Left hindlimb (tissue), 1 donor: ENCODE data around the gene SPIN1.

Source experiments
- DNase-seq: peaks from one replicate; pipeline ENCODE4 v3.0.0-alpha.2; 2018

SPIN1 gene

GRCh38 chr9:88390371-88390990 lies 2.2 kb downstream of the SPIN1 start:
- no peak for DNase-seq

GRCh38 chr9:88391236-88391635 lies 3.0 kb downstream of the SPIN1 start:
- no peak for DNase-seq

DNA sequence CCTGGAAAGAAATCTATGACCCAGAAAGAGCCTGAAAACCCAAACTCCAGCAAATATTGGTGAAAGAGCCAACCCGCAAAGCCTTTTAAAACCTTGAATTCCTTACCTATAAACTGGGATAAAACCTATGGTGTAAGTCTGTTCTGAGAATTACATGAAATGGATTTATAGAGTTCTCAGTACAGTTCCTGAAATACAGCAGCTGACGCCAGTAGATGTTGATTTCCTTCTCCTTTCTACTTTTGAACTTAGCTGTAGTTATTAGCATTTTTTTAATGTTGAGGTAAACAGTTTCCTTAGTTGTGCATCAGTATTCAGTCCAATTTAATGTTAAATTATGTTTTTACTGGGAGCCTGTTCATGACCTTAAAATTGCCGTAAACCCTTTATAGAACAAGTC lies 3.7 kb downstream of the SPIN1 start:
- DNase-seq: no peak

DNA sequence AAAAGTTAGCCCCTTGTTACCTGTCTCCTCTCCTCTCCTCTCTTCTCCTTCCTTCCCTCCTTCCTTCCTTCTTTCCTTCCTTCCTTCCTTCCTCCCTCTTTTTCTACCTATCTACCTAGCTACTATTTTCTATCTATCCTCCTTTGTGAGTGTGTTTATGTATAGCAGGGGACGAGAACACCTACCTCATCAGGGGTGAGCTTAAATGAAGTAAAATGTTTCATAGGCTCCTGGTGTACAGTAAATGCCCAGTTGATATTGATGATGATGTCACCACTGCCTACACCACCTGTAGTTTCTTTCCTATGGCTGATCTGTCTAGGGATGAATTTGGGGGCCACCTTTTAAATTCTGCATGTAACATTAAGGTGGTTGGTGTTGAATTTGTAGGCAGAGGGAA lies 4.3 kb downstream of the SPIN1 start:
- no peak for DNase-seq

DNA sequence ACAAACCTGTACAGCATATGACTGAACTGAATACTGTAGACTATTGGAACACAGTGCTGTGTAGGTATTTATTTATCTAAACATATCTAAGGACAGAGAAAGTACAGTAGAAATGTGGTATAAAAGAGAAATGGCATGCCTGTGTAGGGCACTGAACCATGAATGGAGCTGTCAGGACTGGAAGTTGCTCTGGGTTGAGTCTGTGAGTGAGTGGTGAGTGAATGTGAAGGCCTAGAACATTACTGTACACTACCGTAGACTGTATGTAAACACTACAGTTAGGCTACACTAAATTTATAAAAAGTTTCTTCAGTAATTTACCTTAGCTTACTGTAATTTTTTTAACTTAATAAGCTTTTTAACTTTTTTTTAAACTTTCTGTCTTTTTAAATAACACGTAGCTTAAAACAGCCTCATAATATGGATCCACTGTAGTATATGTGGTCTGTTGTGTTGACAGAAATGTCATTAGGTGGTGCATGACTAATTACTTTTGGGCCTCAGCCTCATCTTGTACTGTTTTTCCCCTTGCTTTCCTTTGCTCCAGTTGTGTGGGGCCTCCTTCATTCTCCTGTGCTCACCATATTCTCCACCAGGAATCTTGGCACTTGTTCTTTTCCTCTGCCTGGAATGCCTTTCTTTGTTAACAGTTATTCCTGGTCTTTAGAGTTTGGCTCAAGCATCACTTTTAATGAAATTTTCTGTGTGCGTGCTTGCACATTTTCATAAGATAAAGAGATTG lies 8.8 kb downstream of the SPIN1 start:
- DNase-seq: no peak

GRCh38 chr9:88398016-88398415 lies 9.8 kb downstream of the SPIN1 start:
- no peak for DNase-seq

- DNase-seq: peak; percentile 36
These were observed 11.7 kb downstream of the SPIN1 start for GRCh38 chr9:88399966-88400365.

DNA sequence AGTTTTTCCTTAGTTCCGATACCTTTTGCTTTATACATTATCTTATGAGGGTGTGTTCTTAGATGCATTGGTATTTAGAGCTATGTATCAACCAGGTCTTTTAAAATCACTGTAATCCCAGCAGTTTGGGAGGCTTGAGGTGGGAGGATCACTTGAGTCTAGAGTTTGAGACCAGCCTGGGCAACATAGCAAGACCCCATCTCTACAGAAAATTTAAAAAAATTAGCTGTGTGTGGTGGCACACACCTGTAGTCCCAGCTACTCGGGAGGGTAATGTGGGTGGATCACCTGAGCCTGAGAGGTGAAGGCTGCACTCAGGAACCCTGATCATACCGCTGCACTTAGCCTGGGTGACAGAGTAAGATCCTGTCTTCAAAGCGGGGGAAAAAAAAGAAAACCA lies 15.1 kb downstream of the SPIN1 start:
- no peak for DNase-seq

DNA sequence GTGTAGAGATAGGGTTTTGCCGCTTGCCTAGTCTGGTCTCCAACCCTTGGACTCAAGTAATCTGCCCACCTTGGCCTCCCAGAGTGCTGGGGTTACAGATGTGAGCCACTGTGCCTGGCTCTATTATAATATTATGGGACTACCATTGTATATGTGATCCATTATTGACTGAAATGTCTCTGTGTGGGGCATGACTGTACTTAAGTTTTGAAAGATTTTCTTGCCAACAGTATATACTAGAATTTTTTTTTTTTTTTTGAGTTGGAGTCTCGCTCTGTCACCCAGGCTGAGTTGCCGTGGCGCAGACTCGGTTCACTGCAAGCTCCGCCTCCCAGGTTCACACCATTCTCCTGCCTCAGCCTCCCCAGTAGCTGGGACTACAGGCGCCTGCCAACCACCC lies 17.8 kb downstream of the SPIN1 start:
- no peak for DNase-seq

GRCh38 chr9:88411471-88411870 lies 23.2 kb downstream of the SPIN1 start:
- no peak for DNase-seq

- no peak for DNase-seq
These were observed 26.1 kb downstream of the SPIN1 start for GRCh38 chr9:88414298-88414697.

DNA sequence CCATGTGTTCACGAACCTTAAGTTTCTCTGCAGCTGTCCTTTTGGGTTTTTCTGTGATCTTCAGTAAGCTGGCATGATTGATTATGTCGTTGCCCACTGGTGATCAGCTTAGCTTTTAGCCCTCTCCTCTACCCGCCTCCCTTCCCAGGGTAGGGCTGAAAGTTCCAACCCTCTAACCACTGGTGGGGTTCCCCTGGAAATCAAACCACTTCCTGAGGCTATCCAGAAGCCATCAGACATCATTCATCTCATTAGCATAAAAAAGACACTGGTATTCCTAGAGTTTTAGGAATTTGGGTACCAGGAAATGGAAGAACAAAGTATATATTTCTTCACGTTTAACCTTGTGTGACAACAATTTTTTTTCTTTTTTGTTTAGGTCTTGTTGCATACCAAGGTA lies 29.8 kb downstream of the SPIN1 start:
- no peak for DNase-seq

GRCh38 chr9:88418715-88419540 lies 30.7 kb downstream of the SPIN1 start:
- no peak for DNase-seq

DNA sequence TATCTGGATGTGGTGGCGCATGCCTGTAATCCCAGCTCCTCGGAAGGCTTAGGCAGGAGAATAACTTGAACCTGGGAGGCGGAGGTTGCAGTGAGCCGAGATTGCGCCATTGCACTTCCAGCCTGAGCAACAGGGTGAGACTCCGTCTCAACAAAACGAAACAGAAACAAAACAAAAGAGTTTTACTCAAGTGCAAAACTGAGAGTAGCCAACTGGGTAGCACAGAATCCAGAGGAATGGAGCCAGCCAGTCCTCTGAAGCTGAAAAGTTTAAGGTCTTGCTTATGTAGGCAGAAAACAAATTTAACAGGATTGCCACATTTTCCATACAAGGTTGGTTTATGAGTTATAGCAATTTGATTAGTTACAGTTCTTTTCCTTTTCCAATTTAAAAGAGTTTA lies 32.0 kb downstream of the SPIN1 start:
- DNase-seq: no peak

- DNase-seq: no peak
These were observed 33.1 kb downstream of the SPIN1 start for GRCh38 chr9:88421348-88421747.

- no peak for DNase-seq
These were observed 37.3 kb downstream of the SPIN1 start for GRCh38 chr9:88425538-88425950.

DNA sequence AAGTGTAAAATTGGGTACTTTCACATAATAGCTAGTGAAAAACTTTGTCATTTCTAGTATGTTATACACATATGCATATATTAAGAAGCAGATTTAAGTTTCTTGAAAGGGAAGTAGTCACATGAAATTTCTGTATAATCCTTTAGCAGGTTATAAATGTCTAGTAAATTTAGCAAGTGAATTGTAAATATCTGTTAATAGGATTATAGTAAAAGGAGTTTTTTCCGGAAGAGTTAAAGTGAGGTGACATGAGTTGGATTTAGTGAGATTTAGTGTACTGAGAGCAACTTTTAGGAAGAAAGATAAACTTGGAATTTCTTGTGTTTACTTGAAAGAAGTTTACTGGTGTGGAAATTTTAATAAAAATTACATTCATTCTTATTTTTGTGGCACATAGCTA lies 38.4 kb downstream of the SPIN1 start:
- DNase-seq: no peak

GRCh38 chr9:88429595-88430430 lies 41.6 kb downstream of the SPIN1 start:
- DNase-seq: no peak

DNA sequence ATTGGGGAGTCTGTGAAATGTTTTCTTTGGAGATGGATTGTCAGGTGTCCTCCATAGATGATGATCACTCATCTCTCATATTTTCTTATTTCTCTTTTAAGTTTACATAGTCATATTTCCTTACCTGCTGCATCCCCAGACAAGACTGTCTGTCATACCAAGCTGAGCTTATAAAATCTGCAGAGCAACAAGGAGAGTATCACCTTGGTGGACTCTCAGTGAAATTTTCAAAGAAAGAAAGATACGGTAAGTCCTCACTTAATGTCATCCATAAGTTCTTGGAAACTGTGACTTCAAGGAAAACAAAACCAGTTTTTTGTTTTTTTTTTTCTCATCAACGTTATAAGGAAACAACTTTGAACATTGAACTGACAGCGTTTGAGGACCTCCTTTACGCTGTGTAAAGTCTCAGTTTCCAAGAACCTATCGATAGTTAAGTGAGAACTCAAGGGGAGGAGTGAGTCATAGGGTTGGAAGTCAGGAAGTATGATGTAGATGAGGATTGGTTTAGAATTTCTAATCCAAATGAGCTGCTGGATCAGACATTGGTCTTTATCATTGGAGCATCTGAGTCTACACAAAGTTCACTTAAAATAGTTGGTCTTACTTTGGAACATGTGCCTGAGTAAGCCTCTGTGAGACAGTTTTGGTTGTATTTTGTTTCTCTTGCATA lies 45.5 kb downstream of the SPIN1 start:
- no peak for DNase-seq

DNA sequence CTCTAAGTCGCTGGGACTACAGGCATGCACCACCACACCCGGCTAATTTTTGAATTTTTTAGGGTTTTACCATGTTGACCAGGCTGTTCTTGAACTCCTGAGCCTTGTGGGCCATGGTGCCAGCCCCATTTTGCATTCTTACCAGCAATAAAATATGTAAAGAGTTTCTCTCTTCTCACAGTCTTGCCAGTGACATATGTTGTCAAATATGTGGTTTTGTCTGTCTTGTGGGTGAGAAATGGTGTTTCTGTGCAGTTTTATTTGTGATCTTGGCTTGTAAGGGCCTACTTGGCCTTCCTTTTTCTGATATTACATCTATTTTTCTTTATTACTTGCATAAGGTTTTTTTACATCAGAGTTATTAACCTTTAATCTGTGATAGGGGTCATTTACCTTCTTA lies 47.1 kb downstream of the SPIN1 start:
- no peak for DNase-seq

DNA sequence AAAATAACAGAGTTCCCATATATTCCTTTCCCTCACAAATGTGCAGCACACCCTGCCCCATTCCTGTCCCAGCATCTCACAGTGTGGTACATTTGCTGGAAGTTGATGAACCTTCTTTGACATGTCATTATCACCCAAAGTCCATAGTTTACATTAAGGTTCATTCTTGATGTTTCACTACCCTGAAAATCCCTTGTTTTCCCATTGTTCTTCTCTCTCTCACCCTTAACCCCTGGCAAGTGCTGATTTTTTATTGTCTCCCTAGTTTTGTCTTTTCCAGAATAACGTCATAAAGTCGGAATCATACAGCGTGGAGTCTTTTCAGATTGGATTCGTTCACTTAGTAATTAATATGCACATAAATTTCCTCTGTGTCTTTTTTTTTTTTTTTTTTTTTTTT lies 48.1 kb downstream of the SPIN1 start:
- no peak for DNase-seq
